Chondrocyte (in vitro differentiated cells): Measurements from ENCODE around the gene CPN2. TPM values are rescaled to one million over a fixed set of nuclear protein-coding genes. Genes with fewer than 3 reads are reported as not detected.

Source experiments
- DNase-seq: peaks from one replicate; pipeline ENCODE4 v3.0.0; 2021; ENCODE audit warnings: mixed read lengths, low spot score
- H3K27ac Mint-ChIP-seq: one replicate; pipeline ENCODE4 v1.8.0; 2021; ENCODE audit warnings: mild to moderate bottlenecking, moderate library complexity, mixed read lengths; ENCODE audit not compliant: unreplicated experiment
- H3K27me3 Mint-ChIP-seq: 2 replicates; pipeline ENCODE4 v1.8.0; 2021; ENCODE audit warnings: low read depth, mixed read lengths
- H3K36me3 Mint-ChIP-seq: 2 replicates; pipeline ENCODE4 v1.8.0; 2021; ENCODE audit warnings: low read depth, mixed read lengths
- H3K4me1 Mint-ChIP-seq: 2 replicates; pipeline ENCODE4 v1.8.0; 2021; ENCODE audit warnings: low read depth, mild to moderate bottlenecking, mixed read lengths
- H3K4me3 Mint-ChIP-seq: one replicate; pipeline ENCODE4 v1.8.0; 2021; ENCODE audit warnings: mild to moderate bottlenecking, moderate library complexity, mixed read lengths; ENCODE audit not compliant: unreplicated experiment
- H3K9me3 Mint-ChIP-seq: 2 replicates; pipeline ENCODE4 v1.8.0; 2021; ENCODE audit warnings: low read depth, mixed read lengths
- CTCF ChIP-seq: fragments of 200-600 bp; sonication (generic); IDR thresholded peaks from 2 replicates; pipeline ENCODE4 v1.5.0; 2021; ENCODE audit warnings: antibody characterized with exemption, mild to moderate bottlenecking, moderate library complexity
- total RNA-seq: library from RNA; stranded (reverse); gene quantifications from 3 replicates; pipeline ENCODE4 v1.2.1, GENCODE V29; 2021

Gene CPN2
- total RNA-seq, 1 donor from 2014 or later: not detected

GRCh38 chr3:194376241-194376560 is 25.1 kb upstream of the CPN2 start:
- Mint-ChIP-seq H3K27me3 (peaks cover 29% of the 10 kb centered on the region), H3K27ac (no peak overlapping the region), H3K4me3 (no peak overlapping the region)

GRCh38 chr3:194375473-194376240 is 24.5 kb upstream of the CPN2 start:
- peak; percentile 58 for DNase-seq
- H3K27me3 Mint-ChIP-seq: peaks cover 30% of the 10 kb centered on the region
- no peaks in the 10 kb centered on the region for H3K9me3 Mint-ChIP-seq
- no peaks in the 10 kb centered on the region for H3K36me3 Mint-ChIP-seq
- H3K4me1 Mint-ChIP-seq: no peaks in the 10 kb centered on the region
- TF ChIP-seq CTCF: no peak
- H3K27ac Mint-ChIP-seq: no peak overlapping the region
- H3K4me3 Mint-ChIP-seq: no peak overlapping the region

More at GRCh38 chr3:194376241-194376560, 25.1 kb upstream of the CPN2 start:
- TF ChIP-seq CTCF: no peak
- H3K36me3 Mint-ChIP-seq: no peaks in the 10 kb centered on the region
- H3K4me1 Mint-ChIP-seq: no peaks in the 10 kb centered on the region
- no peak for DNase-seq
- H3K9me3 Mint-ChIP-seq: no peaks in the 10 kb centered on the region

GRCh38 chr3:194374935-194375334 is 23.8 kb upstream of the CPN2 start:
- Mint-ChIP-seq H3K4me1 (peaks cover under 1% of the 10 kb centered on the region), H3K4me3 (no peak overlapping the region), H3K9me3 (no peaks in the 10 kb centered on the region), H3K27me3 (peaks cover 30% of the 10 kb centered on the region), H3K27ac (no peak overlapping the region), H3K36me3 (no peaks in the 10 kb centered on the region)
- DNase-seq: peak; percentile 63
- no peak for TF ChIP-seq CTCF

- Mint-ChIP-seq H3K4me3 (no peak overlapping the region), H3K4me1 (peaks cover 11% of the 10 kb centered on the region), H3K27ac (no peak overlapping the region), H3K9me3 (no peaks in the 10 kb centered on the region), H3K27me3 (peaks cover 32% of the 10 kb centered on the region), H3K36me3 (no peaks in the 10 kb centered on the region)
- no peak for TF ChIP-seq CTCF
- no peak for DNase-seq
These were observed 22.8 kb upstream of the CPN2 start for GRCh38 chr3:194373899-194374298.

- H3K9me3 Mint-ChIP-seq: no peaks in the 10 kb centered on the region
- peaks cover 17% of the 10 kb centered on the region for H3K4me1 Mint-ChIP-seq
- DNase-seq: no peak
- no peak overlapping the region for H3K27ac Mint-ChIP-seq
- H3K4me3 Mint-ChIP-seq: no peak overlapping the region
- TF ChIP-seq CTCF: no peak
- H3K36me3 Mint-ChIP-seq: no peaks in the 10 kb centered on the region
- H3K27me3 Mint-ChIP-seq: peaks cover 35% of the 10 kb centered on the region
These were observed 21.9 kb upstream of the CPN2 start for GRCh38 chr3:194373028-194373427.
